Stimulated activated CD8-positive, alpha-beta memory T cell treated with anti-CD3 and anti-CD28 coated beads, Interleukin-12 subunit alpha, Interleukin-12 subunit beta, amount 100 ng/mL, for 4 hours (primary cell): ENCODE measurements around the gene NPFF.
A peak's percentile ranks its signal among the peaks of the same experiment; 100 is the strongest.
"Not testable (repeated sequence)": the region's sequence is repeated elsewhere in the genome, so short reads cannot be mapped to it uniquely, and the experiment has no call there.

Experiments
- DNase-seq: peaks from one replicate; pipeline ENCODE4 v3.0.0-alpha.2; 2020; ENCODE audit warnings: low read depth

NPFF gene

DNA sequence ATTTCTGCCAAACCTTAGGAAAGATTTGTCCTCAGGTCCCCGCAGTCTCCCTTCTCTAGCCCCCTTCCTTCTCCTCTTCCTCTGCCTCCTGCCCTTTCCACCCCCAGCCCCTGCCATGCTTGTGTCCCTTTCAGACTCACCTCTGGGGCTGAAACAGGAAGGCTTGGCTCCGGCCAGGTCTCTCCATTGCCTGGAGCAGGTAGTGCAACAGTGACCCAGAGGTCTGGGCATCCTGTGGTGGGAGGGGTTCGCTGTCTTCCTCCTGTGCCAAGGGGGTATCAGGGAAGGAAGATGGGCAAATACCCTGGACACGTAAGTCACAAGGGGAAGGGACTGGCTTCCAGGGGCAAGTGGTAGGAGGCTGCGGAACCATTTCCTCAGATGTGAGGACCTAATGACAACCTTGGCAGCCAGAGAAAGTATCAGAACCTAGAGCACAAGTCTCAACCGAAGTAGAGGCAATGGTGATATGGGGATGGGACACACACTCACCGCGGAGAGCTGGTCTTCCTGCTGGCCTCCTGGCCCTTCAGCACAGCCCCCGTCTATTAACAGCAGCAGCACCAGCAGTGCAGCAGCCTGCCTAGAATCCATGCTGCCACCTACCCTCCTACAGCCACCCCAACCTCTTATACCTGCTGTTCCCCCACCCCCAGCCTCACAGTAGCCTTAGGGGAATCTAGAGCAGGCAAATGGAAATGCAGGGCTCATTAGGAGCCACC is at the start of gene NPFF:
NPFF (minus strand) TSS at position 604 of the 722 bp plus-strand sequence; CDS start at position 594, 10 bp downstream.
- DNase-seq = no peak

DNA sequence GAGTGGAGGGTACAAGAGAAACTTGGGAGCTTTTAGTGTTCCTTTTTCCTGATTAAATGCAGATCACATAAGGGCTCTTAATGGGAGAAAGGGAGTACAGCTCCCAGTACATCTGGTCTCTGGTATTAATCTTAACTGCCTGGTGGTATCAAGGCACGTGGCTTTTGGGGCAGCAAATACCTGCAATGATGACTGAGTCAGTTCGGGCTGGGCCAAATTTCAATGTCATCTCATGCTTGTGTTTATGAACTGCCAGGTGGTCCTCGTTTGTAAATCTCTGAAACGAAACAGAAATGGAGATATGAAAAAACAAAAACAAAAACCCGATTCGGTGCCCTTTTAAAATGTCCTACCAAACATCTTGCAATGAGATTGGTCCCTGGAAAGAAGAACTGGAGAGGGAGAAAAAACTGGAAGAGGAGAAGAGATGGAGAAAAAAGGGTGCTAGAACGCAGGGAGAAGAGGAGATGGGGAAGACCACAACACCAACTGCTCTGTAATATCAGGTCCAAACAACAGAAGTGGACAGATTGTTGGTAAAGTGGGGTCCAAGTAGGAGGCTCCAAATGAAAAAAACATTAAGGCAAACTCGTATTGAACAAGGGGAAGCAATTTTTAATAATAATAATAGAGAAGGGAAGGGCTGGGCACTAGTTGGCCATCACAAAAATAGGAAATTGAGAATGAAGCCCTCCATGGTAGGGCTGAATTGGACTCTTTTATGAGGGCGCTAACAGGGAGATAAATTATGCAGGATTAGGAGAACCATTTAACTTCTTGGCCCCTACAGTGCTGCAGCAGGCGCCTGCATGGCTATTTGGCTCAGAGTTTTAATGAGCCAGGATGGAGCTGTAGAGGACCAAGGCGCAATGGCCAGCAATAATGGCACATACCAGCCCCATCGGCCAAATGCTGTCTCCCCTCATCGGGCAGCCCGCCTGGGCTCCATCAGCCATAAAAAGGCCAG is 45.4 kb upstream of the NPFF start:
- DNase-seq = no peak

- DNase-seq = no peak
Observed at GRCh38 chr12:53551889-53552291, 44.6 kb upstream of the NPFF start.

- no peak for DNase-seq
Observed at GRCh38 chr12:53550595-53550994, 43.3 kb upstream of the NPFF start.

DNA sequence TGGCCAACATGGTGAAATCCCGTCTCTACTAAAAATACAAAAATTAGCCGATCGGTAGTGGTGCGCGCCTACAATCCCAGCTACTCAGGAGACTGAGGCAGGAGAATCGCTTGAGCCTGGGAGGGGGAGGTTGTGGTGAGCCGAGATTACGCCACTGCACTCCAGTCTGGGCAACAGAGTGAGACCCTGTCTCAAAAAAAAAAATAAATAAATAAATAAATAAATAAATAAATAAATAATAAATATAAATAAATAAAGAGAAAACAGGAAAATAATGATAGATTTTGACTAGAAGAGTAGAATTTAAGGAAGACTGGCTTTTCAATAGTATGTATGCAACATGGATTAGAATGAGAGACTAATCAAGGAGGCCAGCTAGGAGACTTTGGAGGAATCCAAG is 42.8 kb upstream of the NPFF start:
- DNase-seq = not testable (repeated sequence)

DNA sequence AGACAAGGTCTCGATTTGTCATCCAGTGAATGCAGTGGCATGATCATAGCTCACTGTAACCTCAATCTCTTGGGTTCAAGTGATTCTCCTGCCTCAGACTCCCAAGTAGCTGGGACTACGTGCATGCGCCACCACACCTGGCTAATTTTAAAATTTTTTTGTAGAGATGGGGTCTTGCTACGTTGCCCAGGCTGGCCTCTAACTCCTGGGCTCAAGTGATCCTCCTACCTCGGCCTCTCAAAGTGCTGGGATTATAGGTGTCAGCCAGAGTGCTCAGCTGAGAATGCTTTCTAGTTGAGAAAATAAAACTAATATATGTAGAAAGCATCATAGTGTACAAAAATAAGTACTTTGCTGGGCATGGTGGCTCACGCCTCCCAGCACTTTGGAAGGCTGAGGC is 41.1 kb upstream of the NPFF start:
- DNase-seq = not testable (repeated sequence)

GRCh38 chr12:53543539-53543938 is 36.3 kb upstream of the NPFF start:
- DNase-seq = peak; percentile 1

- DNase-seq = no peak
Observed at GRCh38 chr12:53539526-53539925, 32.2 kb upstream of the NPFF start.

DNA sequence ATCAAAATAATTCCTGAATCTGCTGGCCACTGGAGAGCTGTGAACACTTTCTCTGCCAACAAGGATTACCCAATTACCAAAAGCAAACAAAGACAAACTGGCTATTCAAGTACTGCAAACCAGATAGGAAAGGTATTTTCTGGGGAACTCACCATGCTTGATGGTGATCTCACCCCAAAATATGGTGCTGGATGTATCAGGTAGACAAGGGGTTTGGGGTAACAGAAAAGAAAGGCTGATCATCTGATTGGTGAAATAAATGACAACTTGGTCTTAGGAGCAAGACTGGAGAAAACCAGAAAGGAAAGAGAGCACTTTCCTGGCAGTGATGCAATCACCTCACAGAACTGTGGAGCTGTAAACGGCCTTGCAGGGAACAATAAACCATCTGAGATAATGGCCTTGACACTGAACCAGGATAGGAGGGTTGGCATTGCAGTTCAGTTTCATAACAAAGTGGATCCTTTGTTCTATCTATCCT is 31.0 kb upstream of the NPFF start:
- no peak for DNase-seq

DNA sequence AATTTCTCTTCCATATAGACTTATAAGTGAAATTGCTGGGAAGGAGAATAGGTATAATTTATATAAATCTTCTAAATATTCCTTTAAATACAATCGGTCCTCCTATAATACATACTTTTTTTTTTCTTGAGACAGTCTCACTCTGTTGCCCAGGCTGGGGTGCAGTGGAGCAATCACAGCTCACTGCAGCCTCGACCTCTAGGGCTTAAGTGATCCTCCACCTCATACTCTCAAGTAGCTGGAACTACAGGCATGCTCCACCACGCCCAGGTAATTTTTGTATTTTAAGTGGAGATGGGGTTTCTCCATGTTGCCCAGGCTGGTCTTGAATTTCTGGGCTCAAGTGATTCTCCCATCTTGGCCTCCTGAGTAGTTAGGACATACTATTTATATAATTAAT is 29.7 kb upstream of the NPFF start:
- no peak for DNase-seq

GRCh38 chr12:53533471-53533870 is 26.2 kb upstream of the NPFF start:
- DNase-seq = no peak

DNA sequence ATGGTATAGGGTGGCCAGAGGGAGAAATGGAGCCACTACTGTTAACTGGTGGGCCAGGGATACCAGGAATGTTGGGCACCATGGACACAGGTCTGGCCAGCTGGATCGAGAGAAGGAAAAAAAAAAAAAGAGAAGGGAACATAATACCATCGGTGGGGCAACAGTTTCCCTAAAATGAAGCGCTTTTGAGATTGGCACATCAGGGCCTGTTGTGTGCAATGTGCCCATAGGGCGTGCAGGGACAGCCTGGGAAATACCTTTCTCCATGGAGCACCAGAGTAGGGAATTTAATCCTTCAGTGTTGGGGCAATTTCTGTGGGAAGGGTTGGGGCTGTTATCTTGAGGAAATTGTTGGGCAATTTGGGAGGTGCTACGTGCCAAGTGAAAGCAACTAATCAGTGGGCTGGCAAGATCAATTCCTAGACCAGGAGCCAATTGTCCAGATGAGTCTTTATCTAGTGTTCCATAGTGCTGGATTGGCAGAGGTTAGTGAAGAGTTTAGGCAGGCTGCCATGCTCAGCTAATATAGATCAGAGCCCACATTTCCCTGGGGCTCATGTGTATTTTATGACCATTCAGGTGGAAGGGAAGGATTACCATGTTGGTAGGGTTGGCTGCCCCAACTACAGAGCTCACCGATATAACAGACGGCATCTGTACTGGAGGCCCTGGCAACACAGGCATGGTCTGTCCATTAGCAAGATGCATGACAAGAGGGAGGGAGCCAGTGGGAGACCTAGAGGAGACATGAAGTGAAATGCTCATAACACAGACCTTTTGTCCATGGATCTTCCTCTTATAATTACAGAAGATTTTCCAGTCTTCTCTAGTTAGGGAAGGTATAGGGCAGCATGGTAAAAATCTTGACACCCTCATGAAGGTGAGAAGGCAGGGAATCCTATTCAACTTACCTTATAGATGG is 25.5 kb upstream of the NPFF start:
- no peak for DNase-seq

DNA sequence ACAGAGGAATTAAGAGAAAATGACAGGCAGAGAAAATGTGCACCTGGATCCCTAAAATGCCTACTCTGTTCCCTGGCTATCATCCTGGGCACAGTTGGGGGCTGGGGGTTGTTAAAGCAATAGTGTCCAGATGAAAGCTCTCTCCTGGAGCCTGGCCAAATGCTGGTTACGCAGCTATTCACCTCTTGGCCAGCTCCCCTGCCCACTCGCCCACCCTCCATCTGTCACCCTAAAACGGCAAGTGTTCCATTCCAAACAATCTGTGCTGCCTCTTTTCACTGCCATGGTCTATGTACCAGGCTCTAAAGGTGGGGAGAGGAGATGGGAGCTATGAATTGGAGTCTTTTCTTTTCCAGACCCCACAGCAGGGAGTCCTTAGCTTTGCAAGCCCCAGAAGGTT is 24.7 kb upstream of the NPFF start:
- DNase-seq = no peak

GRCh38 chr12:53530920-53531319 is 23.6 kb upstream of the NPFF start:
- DNase-seq = no peak

DNA sequence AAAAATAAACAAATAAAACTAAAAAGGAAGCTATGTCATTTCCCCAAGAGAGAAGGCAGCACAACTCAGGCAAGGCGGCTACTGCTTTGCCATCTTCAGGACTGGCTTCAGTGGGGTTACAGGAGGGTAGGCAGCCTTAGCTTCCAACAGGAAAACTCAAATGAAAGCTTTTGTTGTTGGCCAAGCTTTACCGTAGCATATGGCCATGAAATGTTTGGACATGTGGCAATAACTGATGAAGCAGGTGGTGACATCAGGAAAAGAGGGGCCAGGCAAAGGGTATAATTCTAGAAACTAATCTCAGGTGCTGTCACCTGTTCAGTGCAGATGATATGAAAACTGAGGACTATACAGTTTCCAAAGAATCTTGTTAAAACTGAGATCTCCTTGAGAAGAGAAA is 22.8 kb upstream of the NPFF start:
- no peak for DNase-seq

- no peak for DNase-seq
Observed at GRCh38 chr12:53524476-53524875, 17.2 kb upstream of the NPFF start.

DNA sequence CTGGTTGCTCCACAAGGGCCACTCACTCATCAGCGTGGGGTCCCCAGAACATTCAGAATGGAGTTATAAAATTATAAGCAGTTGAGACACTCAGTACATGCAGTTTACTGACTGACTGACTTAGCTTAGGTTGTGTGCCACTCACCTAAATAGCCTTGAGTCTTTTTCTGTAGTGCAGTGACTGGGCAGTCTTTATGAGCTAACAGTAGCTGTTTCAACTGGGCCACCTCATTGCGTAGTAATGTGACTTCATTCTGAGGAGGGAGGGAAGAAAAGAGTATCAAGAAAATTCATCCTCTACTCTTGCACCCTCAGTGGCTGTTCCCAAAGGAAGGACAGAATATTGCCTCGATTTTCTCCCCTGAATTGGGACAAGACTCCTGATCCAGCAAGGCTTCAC is 15.8 kb upstream of the NPFF start:
- DNase-seq = no peak

DNA sequence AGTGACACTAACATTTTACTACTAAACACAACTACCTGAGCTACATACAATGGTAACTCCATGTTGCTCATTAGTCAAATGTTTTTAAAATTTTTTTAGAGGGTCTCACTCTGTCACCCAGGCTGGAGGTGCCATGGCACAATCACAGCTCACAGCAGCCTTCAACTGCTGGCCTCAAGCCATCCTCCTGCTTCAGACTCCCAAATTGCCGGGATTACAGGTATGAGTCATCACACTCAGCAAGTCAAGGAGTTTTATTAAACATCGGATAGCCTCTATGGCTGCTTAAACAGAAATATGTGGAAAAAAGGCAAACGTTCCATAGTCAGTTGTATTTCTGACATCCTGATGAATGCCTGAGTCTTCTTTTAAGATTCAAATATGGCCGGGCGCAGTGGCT is 11.1 kb upstream of the NPFF start:
- no peak for DNase-seq

DNA sequence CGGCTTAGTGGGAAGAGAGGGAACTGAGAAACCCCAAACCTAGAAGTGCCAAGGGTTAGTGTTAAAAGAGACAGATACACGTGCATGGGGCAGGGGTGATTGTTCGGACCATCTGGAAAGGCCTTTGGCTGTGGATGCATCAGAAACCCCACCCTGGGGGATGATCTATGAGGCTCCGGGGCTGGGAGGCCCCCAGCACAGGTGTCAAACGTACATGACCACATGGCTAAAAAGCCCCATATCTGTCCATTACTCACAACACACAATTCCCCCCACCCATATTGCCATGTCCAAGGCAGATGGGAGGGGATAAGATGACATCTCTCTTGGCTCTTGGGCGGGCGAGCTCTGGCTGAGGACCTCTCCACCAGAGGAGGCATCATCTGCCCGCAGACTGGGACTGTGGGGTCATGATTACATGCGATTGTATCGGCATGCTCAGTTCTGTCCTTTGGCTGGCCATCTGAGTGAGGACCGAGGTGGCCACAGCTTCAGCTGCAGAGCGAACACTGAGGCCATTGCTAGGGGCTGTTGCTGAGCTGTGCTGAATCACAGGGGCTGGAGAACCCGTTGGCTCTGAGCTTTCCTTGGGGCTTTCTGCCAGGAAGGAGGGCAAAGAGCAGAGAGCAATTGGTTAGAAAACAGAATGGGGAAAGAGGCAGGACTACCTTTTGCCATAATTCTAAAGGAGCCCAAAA is 9.6 kb upstream of the NPFF start:
- no peak for DNase-seq

- no peak for DNase-seq
Observed at GRCh38 chr12:53515291-53515680, 8.0 kb upstream of the NPFF start.

DNA sequence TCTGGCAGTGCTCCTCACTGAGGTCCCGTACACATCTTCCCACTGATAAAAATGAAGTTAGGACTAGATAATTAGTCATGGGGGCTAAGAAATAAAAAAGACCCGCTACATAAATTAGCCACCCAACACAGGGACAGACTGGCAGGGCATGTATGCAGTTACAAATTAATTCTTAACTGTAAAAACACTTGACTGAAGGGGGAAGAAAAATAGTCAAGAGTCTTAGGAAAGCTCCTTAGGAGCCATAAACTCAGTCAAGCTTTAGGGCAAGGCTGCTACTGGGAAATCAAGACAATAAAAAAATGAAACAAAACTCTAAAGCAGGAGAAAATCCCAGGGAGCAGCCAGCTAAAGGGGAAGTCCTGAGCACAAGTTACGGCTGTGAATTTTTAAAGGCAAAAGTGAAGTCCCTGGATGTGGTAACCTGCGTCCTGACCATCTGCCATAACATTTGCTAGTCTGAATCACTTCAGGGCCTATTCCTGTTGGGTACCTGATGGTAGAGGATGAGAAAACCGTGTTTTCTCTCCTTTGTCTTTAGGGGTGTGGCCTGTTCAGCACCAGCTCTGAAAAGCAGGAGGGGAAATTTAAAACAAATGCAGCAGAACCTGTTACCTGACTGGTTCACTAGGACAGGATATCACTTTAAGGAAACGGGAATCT is 7.5 kb upstream of the NPFF start:
- no peak for DNase-seq
